Effector memory CD4-positive, alpha-beta T cell (primary cell): ENCODE measurements around the gene DRC1.

ENCODE experiments used
- DNase-seq, 3 donors: peaks; one replicate each; pipeline ENCODE4 v3.0.0-alpha.2; 2020
- H3K27ac ChIP-seq: 2 replicates; pipeline ENCODE4 v1.7.0; 2013; ENCODE audit warnings: mild to moderate bottlenecking, low read length, moderate library complexity; ENCODE audit not compliant: insufficient read depth, poor library complexity, severe bottlenecking
- H3K27me3 ChIP-seq: replicated peaks from 2 replicates; pipeline ENCODE4 v1.7.0; 2013; ENCODE audit warnings: mild to moderate bottlenecking, low read length; ENCODE audit not compliant: insufficient read depth, control insufficient read depth, poor library complexity, severe bottlenecking
- H3K36me3 ChIP-seq: 2 replicates; pipeline ENCODE4 v1.7.0; 2013; ENCODE audit warnings: mild to moderate bottlenecking, low read length, moderate library complexity; ENCODE audit not compliant: control insufficient read depth, insufficient read depth
- H3K4me1 ChIP-seq: 2 replicates; pipeline ENCODE4 v1.7.0; 2013; ENCODE audit warnings: low read length, mild to moderate bottlenecking; ENCODE audit not compliant: control insufficient read depth, insufficient read depth, poor library complexity, severe bottlenecking
- H3K4me3 ChIP-seq: 2 replicates; pipeline ENCODE4 v1.7.0; 2013; ENCODE audit warnings: low read length, low read depth, mild to moderate bottlenecking; ENCODE audit not compliant: insufficient read depth, poor library complexity, severe bottlenecking
- H3K9me3 ChIP-seq: 2 replicates; pipeline ENCODE4 v1.7.0; 2013; ENCODE audit warnings: mild to moderate bottlenecking, low read length, moderate library complexity; ENCODE audit not compliant: control insufficient read depth

DRC1 gene

GRCh38 chr2:26504002-26504401, 102.3 kb downstream of the DRC1 start:
- H3K36me3 ChIP-seq = no peaks in the 10 kb centered on the region
- H3K9me3 ChIP-seq = no peaks in the 10 kb centered on the region
- H3K27me3 ChIP-seq = no peaks in the 10 kb centered on the region
- H3K27ac ChIP-seq = no peak overlapping the region
- H3K4me1 ChIP-seq = no peaks in the 10 kb centered on the region
- peak overlapping the region; percentile 85 for H3K4me3 ChIP-seq
- DNase-seq = no peak

- no peak overlapping the region for H3K4me3 ChIP-seq
- H3K4me1 ChIP-seq = no peaks in the 10 kb centered on the region
- no peaks in the 10 kb centered on the region for H3K36me3 ChIP-seq
- DNase-seq = no peak
- H3K27ac ChIP-seq = no peak overlapping the region
- no peaks in the 10 kb centered on the region for H3K9me3 ChIP-seq
- H3K27me3 ChIP-seq = no peaks in the 10 kb centered on the region
These were observed 104.6 kb downstream of the DRC1 start for GRCh38 chr2:26506279-26506678.
